Measurements from ENCODE around the gene DISC1.
A peak's percentile ranks its signal among the peaks of the same experiment; 100 is the strongest.

The DISC1 gene

GRCh38 chr1:231973830-231974229, 347.2 kb downstream of the DISC1 start:
- no peak overlapping the region for H3K4me3 ChIP-seq (ENCODE audit: low read depth, low read length)
- peak; percentile 31 for DNase-seq (ENCODE audit: low read depth)
- TF ChIP-seq CTCF (conservative IDR thresholded peaks at IDR 0.05; ENCODE audit: low read depth, low read length), result no peak

- H3K4me3 ChIP-seq (ENCODE audit: low read depth, low read length), result no peak overlapping the region
- no peak for DNase-seq (ENCODE audit: low read depth)
- TF ChIP-seq CTCF (conservative IDR thresholded peaks at IDR 0.05; ENCODE audit: low read depth, low read length), result no peak
Observed at GRCh38 chr1:231976231-231976630, 349.6 kb downstream of the DISC1 start.

- no peak for DNase-seq (ENCODE audit: low read depth)
- TF ChIP-seq CTCF (conservative IDR thresholded peaks at IDR 0.05; ENCODE audit: low read depth, low read length), result no peak
- no peak overlapping the region for H3K4me3 ChIP-seq (ENCODE audit: low read depth, low read length)
Observed at GRCh38 chr1:231981675-231982074, 355.1 kb downstream of the DISC1 start.

- H3K4me3 ChIP-seq (ENCODE audit: low read depth, low read length), result no peak overlapping the region
- TF ChIP-seq CTCF (conservative IDR thresholded peaks at IDR 0.05; ENCODE audit: low read depth, low read length), result no peak
- no peak for DNase-seq (ENCODE audit: low read depth)
Observed at GRCh38 chr1:231982871-231983587, 356.4 kb downstream of the DISC1 start.

GRCh38 chr1:231983588-231984193, 357.1 kb downstream of the DISC1 start:
- peak; percentile 25 for TF ChIP-seq CTCF (conservative IDR thresholded peaks at IDR 0.05; ENCODE audit: low read depth, low read length)
- no peak overlapping the region for H3K4me3 ChIP-seq (ENCODE audit: low read depth, low read length)
- no peak for DNase-seq (ENCODE audit: low read depth)

- TF ChIP-seq CTCF (conservative IDR thresholded peaks at IDR 0.05; ENCODE audit: low read depth, low read length), result no peak
- DNase-seq (ENCODE audit: low read depth), result no peak
- H3K4me3 ChIP-seq (ENCODE audit: low read depth, low read length), result no peak overlapping the region
Observed at GRCh38 chr1:231985296-231986023, 358.9 kb downstream of the DISC1 start.
